ENCODE measurements around the gene LRP2BP. TPM values are rescaled to one million over a fixed set of nuclear protein-coding genes. Genes with fewer than 3 reads are reported as not detected.

The LRP2BP gene
- total RNA-seq, 3 donors from 2014 or later (not counting 1 experiment from before 2014, with no cell fraction given), result 1.7 to 2.4 (median 2.2) TPM

DNA sequence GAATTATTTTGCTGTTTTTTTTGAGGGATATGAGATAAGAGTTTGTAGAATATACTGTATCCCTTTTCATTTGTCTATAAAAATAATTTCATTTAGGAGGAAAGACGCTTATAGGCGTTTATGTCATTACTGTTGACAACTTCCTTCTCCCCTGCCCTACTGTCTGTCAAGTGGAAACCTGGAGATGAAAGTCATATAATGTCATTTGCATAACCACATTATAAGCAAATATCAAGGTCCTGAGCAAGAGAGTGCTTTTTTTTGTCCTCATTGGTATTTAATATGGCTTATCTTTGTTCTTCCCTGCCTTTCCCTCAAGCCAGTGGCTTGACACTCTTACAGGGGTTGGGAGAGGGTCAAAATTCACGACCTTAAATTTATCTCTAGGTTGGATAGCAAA is 55.8 kb downstream of the LRP2BP start:
- no peak for TF ChIP-seq CTCF (IDR thresholded peaks at IDR 0.05)
- H3K27me3 ChIP-seq (ENCODE audit: control insufficient read depth, insufficient read depth, low read length), result no peaks in the 10 kb centered on the region
- H3K27ac ChIP-seq (ENCODE audit: low read length), result no peak overlapping the region
- peaks cover under 1% of the 10 kb centered on the region for H3K4me1 ChIP-seq (ENCODE audit: control insufficient read depth, insufficient read depth, low read length)
- no peaks in the 10 kb centered on the region for H3K9me3 ChIP-seq (ENCODE audit: control insufficient read depth, insufficient read depth, low read length)
- intact Hi-C loops (cut with micrococcal nuclease), result no loop called here
- 100% methylated on average over 1 of the region's 3 CpGs for WGBS (ENCODE audit: insufficient coverage)
- peaks cover 4% of the 10 kb centered on the region for H3K36me3 ChIP-seq (ENCODE audit: control insufficient read depth, insufficient read depth, low read length)
- no peak overlapping the region for H3K4me3 Mint-ChIP-seq
- no peaks in the 10 kb centered on the region for H3K9me3 Mint-ChIP-seq
- H3K4me1 Mint-ChIP-seq, result peaks cover 9% of the 10 kb centered on the region in 2 donors
- no peak overlapping the region for H3K4me3 ChIP-seq (ENCODE audit: low read length)
- no peaks in the 10 kb centered on the region for H3K27me3 Mint-ChIP-seq (ENCODE audit: low read depth in 2 of 2)
- DNase-seq (peak in 1 of 2 donors; percentile 12), ATAC-seq (no peak)
- H3K36me3 Mint-ChIP-seq, result peaks cover 14% of the 10 kb centered on the region
- no peak overlapping the region for H3K27ac Mint-ChIP-seq

GRCh38 chr4:185335579-185335978 is 60.1 kb downstream of the LRP2BP start:
- no peaks in the 10 kb centered on the region for H3K9me3 Mint-ChIP-seq
- Histone ChIP-seq H3K36me3 (ENCODE audit: control insufficient read depth, insufficient read depth, low read length) (peaks cover 2% of the 10 kb centered on the region), H3K4me3 (ENCODE audit: low read length) (no peak overlapping the region), H3K9me3 (ENCODE audit: control insufficient read depth, insufficient read depth, low read length) (no peaks in the 10 kb centered on the region), H3K27me3 (ENCODE audit: control insufficient read depth, insufficient read depth, low read length) (no peaks in the 10 kb centered on the region), H3K27ac (ENCODE audit: low read length) (no peak overlapping the region), H3K4me1 (ENCODE audit: control insufficient read depth, insufficient read depth, low read length) (no peaks in the 10 kb centered on the region)
- H3K27ac Mint-ChIP-seq, result no peak overlapping the region
- H3K36me3 Mint-ChIP-seq, result peaks cover 14% of the 10 kb centered on the region
- H3K27me3 Mint-ChIP-seq (ENCODE audit: low read depth in 2 of 2), result no peaks in the 10 kb centered on the region
- WGBS (ENCODE audit: insufficient coverage), result 100% methylated on average over 1 of the region's 1 CpG
- intact Hi-C loops (cut with micrococcal nuclease), result no loop called here
- ATAC-seq (no peak), DNase-seq (no peak)
- TF ChIP-seq CTCF (IDR thresholded peaks at IDR 0.05), result no peak
- H3K4me1 Mint-ChIP-seq, result peaks cover 0 to 5% of the 10 kb centered on the region in 2 donors
- H3K4me3 Mint-ChIP-seq, result no peak overlapping the region

DNA sequence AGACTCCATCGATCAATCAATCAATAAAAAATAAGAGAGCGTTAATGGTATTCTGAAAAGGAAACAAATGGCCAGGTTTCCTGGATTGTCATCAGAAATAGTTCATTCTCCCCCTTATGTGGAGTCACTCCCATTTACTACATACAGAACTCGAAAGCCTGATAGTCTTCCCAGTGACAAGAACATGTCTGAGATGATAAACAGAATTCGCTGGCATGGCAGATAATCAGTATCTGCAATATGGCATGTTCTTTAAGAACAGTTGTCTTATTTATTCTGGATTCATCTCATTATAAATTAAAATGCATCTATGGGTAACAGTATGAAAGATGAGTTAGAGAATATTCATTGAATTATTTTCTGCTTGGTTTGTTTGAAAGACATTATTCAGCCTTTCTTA is 61.4 kb downstream of the LRP2BP start:
- H3K36me3 Mint-ChIP-seq, result peaks cover 8% of the 10 kb centered on the region
- WGBS (ENCODE audit: insufficient coverage), result 100% methylated on average over 2 of the region's 4 CpGs

More for the DNA sequence above, 61.4 kb downstream of the LRP2BP start:
- no peaks in the 10 kb centered on the region for H3K9me3 Mint-ChIP-seq
- H3K27ac ChIP-seq (ENCODE audit: low read length), result no peak overlapping the region
- peaks cover 5% of the 10 kb centered on the region in 2 donors for H3K4me1 Mint-ChIP-seq
- intact Hi-C loops (cut with micrococcal nuclease), result no loop called here
- no peaks in the 10 kb centered on the region for H3K4me1 ChIP-seq (ENCODE audit: control insufficient read depth, insufficient read depth, low read length)
- H3K4me3 ChIP-seq (ENCODE audit: low read length), result no peak overlapping the region
- H3K36me3 ChIP-seq (ENCODE audit: control insufficient read depth, insufficient read depth, low read length), result peaks cover 2% of the 10 kb centered on the region
- DNase-seq (no peak), ATAC-seq (no peak)
- no peaks in the 10 kb centered on the region for H3K27me3 ChIP-seq (ENCODE audit: control insufficient read depth, insufficient read depth, low read length)
- H3K27me3 Mint-ChIP-seq (ENCODE audit: low read depth in 2 of 2), result no peaks in the 10 kb centered on the region
- no peak overlapping the region for H3K27ac Mint-ChIP-seq
- no peak for TF ChIP-seq CTCF (IDR thresholded peaks at IDR 0.05)
- no peak overlapping the region for H3K4me3 Mint-ChIP-seq
- H3K9me3 ChIP-seq (ENCODE audit: control insufficient read depth, insufficient read depth, low read length), result no peaks in the 10 kb centered on the region

Measured in natural killer cell (primary cell).